NCI-H1048 (cell line): ENCODE data around the gene ZNF608.

Source experiments
- DNase-seq: peaks from one replicate; lab custom pipeline; 2025; lab: John Stamatoyannopoulos, UW

Gene ZNF608, protein sequence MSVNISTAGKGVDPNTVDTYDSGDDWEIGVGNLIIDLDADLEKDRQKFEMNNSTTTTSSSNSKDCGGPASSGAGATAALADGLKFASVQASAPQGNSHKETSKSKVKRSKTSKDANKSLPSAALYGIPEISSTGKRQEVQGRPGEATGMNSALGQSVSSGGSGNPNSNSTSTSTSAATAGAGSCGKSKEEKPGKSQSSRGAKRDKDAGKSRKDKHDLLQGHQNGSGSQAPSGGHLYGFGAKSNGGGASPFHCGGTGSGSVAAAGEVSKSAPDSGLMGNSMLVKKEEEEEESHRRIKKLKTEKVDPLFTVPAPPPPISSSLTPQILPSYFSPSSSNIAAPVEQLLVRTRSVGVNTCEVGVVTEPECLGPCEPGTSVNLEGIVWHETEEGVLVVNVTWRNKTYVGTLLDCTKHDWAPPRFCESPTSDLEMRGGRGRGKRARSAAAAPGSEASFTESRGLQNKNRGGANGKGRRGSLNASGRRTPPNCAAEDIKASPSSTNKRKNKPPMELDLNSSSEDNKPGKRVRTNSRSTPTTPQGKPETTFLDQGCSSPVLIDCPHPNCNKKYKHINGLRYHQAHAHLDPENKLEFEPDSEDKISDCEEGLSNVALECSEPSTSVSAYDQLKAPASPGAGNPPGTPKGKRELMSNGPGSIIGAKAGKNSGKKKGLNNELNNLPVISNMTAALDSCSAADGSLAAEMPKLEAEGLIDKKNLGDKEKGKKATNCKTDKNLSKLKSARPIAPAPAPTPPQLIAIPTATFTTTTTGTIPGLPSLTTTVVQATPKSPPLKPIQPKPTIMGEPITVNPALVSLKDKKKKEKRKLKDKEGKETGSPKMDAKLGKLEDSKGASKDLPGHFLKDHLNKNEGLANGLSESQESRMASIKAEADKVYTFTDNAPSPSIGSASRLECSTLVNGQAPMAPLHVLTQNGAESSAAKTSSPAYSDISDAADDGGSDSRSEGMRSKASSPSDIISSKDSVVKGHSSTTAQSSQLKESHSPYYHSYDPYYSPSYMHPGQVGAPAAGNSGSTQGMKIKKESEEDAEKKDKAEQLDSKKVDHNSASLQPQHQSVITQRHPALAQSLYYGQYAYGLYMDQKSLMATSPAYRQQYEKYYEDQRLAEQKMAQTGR (N-terminal part only)

GRCh38 chr5:124745928-124746915 is at the start of gene ZNF608:
Gene ZNF608 (minus strand): TSS chr5:124746639. CDS start chr5:124744989, 1,650 bp downstream.
- DNase-seq, result no peak

DNA sequence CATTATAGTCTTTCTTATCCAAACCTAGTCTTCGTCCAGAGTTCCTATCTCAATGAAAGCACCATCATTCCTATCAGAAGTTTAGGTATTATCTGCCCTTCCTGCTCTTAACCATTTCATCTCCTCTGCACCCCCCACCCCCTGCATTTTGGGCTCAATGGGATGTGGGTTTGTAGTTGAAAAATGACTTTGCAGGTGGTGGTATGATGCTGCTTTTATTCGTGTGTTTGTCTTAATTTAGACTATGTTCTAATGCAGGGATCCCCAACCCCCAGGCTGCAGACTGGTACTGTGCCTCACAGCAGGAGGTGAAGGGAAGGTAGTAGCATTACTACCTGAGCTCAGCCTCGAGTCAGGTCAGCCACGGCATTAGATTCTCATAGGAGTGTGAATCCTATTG is 49.4 kb upstream of the ZNF608 start:
- no peak for DNase-seq

- no peak for DNase-seq
Observed at GRCh38 chr5:124790895-124791732, 44.7 kb upstream of the ZNF608 start.

DNA sequence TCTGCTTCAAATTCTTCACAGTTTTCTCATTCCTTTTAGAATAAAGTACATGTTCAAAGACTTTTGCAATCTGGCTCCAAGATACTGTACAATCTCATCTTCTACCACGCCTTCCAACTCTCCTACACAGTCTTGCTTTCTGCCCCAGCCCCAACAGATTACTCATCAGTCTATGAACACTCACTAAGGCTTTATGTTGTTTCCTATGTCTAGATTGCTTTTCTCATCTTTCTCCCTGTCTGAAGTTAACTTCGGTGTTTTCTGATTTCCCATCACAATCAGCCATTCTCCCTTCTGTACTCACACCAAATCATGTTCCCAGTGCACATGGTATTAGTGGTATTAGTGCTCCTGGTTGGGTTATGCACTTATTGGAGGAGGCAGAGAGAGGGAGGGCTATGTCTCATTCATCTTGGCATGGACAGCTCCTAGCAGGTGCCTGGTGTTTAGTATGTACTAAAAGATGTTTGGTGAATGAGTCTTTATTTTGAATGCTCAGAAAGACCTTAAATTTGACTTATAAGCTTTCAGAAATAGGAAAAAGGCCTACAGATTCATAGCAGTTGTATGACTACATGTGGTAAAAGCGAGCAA is 44.0 kb upstream of the ZNF608 start:
- DNase-seq, result no peak

GRCh38 chr5:124789104-124789605 is 42.7 kb upstream of the ZNF608 start:
- no peak for DNase-seq

DNA sequence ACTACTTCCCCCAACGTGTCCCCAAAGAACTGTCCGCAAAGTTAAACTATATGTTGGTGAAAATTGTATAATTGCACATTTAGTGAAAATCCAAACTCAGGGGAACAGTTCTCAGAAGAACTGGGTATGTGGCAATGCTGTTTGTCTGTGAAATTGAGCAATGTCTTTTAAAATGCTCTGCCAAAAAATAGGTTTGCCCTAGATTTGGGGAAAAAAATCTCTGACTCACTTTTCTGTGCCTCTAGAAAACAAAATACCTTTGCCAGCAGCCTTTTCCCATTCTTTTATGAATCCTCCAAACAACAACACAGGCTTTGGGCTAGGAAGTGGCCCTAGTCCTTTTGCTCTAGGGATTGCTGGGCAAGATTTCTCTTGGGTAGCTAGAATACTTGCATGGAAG is 37.4 kb upstream of the ZNF608 start:
- DNase-seq, result no peak

GRCh38 chr5:124783285-124783684 is 36.8 kb upstream of the ZNF608 start:
- no peak for DNase-seq

GRCh38 chr5:124782262-124782661 is 35.8 kb upstream of the ZNF608 start:
- no peak for DNase-seq

DNA sequence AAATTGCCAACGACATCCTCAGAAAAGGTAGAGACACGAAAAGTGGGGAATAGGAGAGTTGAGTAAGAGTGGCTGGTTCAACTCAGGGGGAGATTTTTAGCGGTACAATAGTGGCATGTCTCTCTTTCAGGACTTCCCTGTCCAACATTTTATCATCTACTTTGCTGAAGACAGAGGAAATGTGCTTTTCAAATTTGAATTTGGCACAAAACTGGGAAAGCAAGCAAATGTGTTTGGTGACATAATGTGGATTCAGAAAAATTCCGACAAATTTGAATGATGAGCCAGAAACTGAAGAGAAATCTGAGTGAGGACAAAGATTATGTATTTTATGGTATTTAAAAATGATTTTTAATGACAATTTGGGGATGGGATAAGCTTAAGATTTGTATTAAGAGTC is 33.6 kb upstream of the ZNF608 start:
- DNase-seq, result no peak

GRCh38 chr5:124773315-124774311 is 27.2 kb upstream of the ZNF608 start:
- no peak for DNase-seq

DNA sequence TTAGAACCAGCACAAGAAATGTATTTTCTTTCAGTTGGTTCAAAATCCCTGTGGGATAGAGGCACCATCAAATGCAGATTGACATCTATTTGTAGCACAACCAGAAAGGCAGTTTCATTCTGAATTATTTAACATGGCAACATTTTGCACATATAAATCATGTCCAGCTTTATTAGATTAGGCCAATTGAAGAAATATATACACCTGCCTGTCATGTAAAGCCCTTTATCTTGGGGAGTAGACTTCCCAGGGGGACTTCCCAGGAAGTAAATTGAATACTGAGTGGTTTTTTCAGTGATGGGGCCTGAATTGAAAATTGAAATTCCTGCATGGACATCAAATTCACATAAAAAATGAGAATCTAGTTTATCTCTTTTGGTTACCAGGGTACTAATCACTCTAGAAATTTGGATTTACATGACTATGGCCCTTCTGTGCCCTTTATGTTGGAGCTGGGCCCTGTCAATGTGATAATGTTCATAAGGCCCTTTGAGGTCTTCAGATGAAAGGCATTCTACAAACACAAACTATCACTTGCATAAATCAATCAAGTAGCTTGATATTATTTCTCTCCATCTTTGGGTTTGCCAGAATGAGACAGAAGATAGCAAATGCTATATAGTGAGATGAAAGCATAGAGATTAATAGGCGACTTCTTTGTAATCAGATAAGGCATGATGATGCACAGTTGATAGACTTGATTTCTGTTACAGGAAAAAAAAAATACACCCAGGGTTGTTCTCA is 26.2 kb upstream of the ZNF608 start:
- no peak for DNase-seq

GRCh38 chr5:124771761-124772160 is 25.3 kb upstream of the ZNF608 start:
- no peak for DNase-seq

GRCh38 chr5:124764992-124765611 is 18.7 kb upstream of the ZNF608 start:
- no peak for DNase-seq

GRCh38 chr5:124764585-124764984 is 18.1 kb upstream of the ZNF608 start:
- DNase-seq, result no peak

GRCh38 chr5:124761010-124761409 is 14.6 kb upstream of the ZNF608 start:
- no peak for DNase-seq

- no peak for DNase-seq
Observed at GRCh38 chr5:124760608-124761007, 14.2 kb upstream of the ZNF608 start.

DNA sequence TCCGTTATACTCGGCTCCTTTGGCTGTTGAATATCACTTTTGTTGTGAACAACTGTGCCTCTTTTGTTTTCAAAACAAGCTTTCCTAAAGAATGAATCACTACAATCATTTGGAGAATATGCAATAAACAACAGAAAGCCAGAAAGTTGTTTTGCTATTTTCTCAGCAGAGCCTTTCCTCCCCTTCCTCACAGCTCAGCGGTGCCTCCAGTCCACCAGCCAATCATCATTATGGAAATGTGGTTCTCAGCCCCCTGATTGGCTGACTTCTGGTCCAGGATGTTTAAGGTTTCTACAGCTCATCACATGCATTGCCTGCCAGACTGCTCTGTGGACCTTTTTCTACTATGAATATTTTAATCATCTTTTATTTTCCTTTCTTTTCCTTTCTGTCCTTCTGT is 9.1 kb upstream of the ZNF608 start:
- peak; percentile 33 for DNase-seq
